ENCODE measurements around the gene PNRC2.
"Not testable (repeated sequence)": the region's sequence is repeated elsewhere in the genome, so short reads cannot be mapped to it uniquely, and the experiment has no call there.

The PNRC2 gene

GRCh38 chr1:23953020-23953419 lies 6.6 kb upstream of the PNRC2 start:
- DNase-seq (ENCODE audit: low read depth in 3 of 3) = no peak

GRCh38 chr1:23957096-23957495 lies 2.5 kb upstream of the PNRC2 start:
- DNase-seq (ENCODE audit: low read depth in 3 of 3) = no peak

- not testable (repeated sequence) for DNase-seq (ENCODE audit: low read depth in 3 of 3)
These were observed 1.4 kb upstream of the PNRC2 start for GRCh38 chr1:23958040-23958809.

- peak; percentile 66 to 82 (median 69) for DNase-seq (ENCODE audit: low read depth in 3 of 3)
These were observed 693 bp upstream of the PNRC2 start for GRCh38 chr1:23958810-23959460.

GRCh38 chr1:23960291-23961020 lies 828 bp downstream of the PNRC2 start:
- no peak for DNase-seq (ENCODE audit: low read depth in 3 of 3)

- no peak for DNase-seq (ENCODE audit: low read depth in 3 of 3)
These were observed 4.1 kb downstream of the PNRC2 start for GRCh38 chr1:23963617-23964234.

- DNase-seq (ENCODE audit: low read depth in 3 of 3) = no peak
These were observed 4.6 kb downstream of the PNRC2 start for GRCh38 chr1:23964235-23964668.

GRCh38 chr1:23964790-23965740 lies 5.4 kb downstream of the PNRC2 start:
- DNase-seq (ENCODE audit: low read depth in 3 of 3) = no peak

GRCh38 chr1:23966973-23967493 lies 7.4 kb downstream of the PNRC2 start:
- no peak for DNase-seq (ENCODE audit: low read depth in 3 of 3)

GRCh38 chr1:23967871-23968270 lies 8.2 kb downstream of the PNRC2 start:
- no peak for DNase-seq (ENCODE audit: low read depth in 3 of 3)

- DNase-seq (ENCODE audit: low read depth in 3 of 3) = no peak
These were observed 17.7 kb downstream of the PNRC2 start for GRCh38 chr1:23977187-23977853.

- DNase-seq (ENCODE audit: low read depth in 3 of 3) = no peak
These were observed 18.2 kb downstream of the PNRC2 start for GRCh38 chr1:23977854-23978191.

- no peak for DNase-seq (ENCODE audit: low read depth in 3 of 3)
These were observed 19.2 kb downstream of the PNRC2 start for GRCh38 chr1:23978805-23979204.

- no peak for DNase-seq (ENCODE audit: low read depth in 3 of 3)
These were observed 19.8 kb downstream of the PNRC2 start for GRCh38 chr1:23979387-23979880.

- peak; percentile 85 to 97 (median 96) for DNase-seq (ENCODE audit: low read depth in 3 of 3)
These were observed 20.5 kb downstream of the PNRC2 start, which contains the start of gene SRSF10 for GRCh38 chr1:23979881-23980727. Gene SRSF10, minus strand, starts transcription at chr1:23980327. Its CDS starts 72 bp downstream, at chr1:23980255.

GRCh38 chr1:23980728-23981070 lies 21.1 kb downstream of the PNRC2 start:
- peak; percentile 19 to 39 (median 26) for DNase-seq (ENCODE audit: low read depth in 3 of 3)

- DNase-seq (ENCODE audit: low read depth in 3 of 3) = no peak
These were observed 25.0 kb downstream of the PNRC2 start for GRCh38 chr1:23984417-23985186.

GRCh38 chr1:23987038-23987437 lies 27.4 kb downstream of the PNRC2 start:
- not testable (repeated sequence) for DNase-seq (ENCODE audit: low read depth in 3 of 3)

All from stimulated activated CD4-positive, alpha-beta T cell treated with anti-CD3 and anti-CD28 coated beads, TNF-alpha, amount 100 ng/mL, for 4 hours (primary cell).